Suprapubic skin (tissue), 4 donors: Measurements from ENCODE around the gene LRRC8E. TPM values are rescaled to one million over a fixed set of nuclear protein-coding genes. Genes with fewer than 3 reads are reported as not detected.

Experiments
- DNase-seq, 2 donors: peaks; one replicate each; pipeline ENCODE4 v3.0.0-alpha.2; 2019; ENCODE audit warnings: low spot score in 2 of 2
- H3K27ac ChIP-seq: fragments of 200-600 bp; sonication (generic); one replicate; pipeline ENCODE4 v1.5.1; 2019
- H3K27me3 ChIP-seq: fragments of 200-600 bp; sonication (generic); one replicate; pipeline ENCODE4 v1.5.1; 2019
- H3K36me3 ChIP-seq: fragments of 200-600 bp; sonication (generic); one replicate; pipeline ENCODE4 v1.5.1; 2019
- H3K4me1 ChIP-seq: fragments of 200-600 bp; sonication (generic); one replicate; pipeline ENCODE4 v1.5.1; 2019
- H3K4me3 ChIP-seq: fragments of 200-600 bp; sonication (generic); one replicate; pipeline ENCODE4 v1.5.1; 2019; ENCODE audit warnings: mild to moderate bottlenecking
- H3K9me3 ChIP-seq: fragments of 200-600 bp; sonication (generic); one replicate; pipeline ENCODE4 v1.5.1; 2019
- EP300 ChIP-seq: sonication (generic); formaldehyde crosslinking; IDR thresholded peaks from one replicate; pipeline ENCODE4 v1.6.1; 2017; ENCODE audit warnings: antibody characterized with exemption
- POLR2A ChIP-seq, 2 donors: fragments of 450-650 bp; IDR thresholded peaks; one replicate each; pipeline ENCODE4 v1.6.1; 2017; ENCODE audit warnings: antibody characterized with exemption in 2 of 2, mild to moderate bottlenecking in 2 of 2, moderate library complexity in 2 of 2
- POLR2AphosphoS5 ChIP-seq, 3 donors: sonication (generic); formaldehyde crosslinking; IDR thresholded peaks; one replicate each; pipeline ENCODE4 v1.6.1; 2017; ENCODE audit warnings: antibody characterized with exemption in 3 of 3
- WGBS: methylation state at CpG from one replicate; pipeline ENCODE4 v1.1.5; 2018; 5-methylcytosine and 5-hydroxymethylcytosine counted together
- total RNA-seq, 4 donors: library from RNA; depleted of rRNA; stranded (reverse); fragments of >200 nt; gene quantifications; one replicate each; pipeline ENCODE4 v1.1.0, GENCODE V29; 2016
- TF ChIP-seq, protein P1 (sequence below), 2 donors: fragments of 200-600 bp in 1 of 2; fragments of 450-650 bp in 1 of 2; sonication (generic) in 1 of 2; IDR thresholded peaks; one replicate each; pipeline ENCODE4 v1.5.1; 2016 to 2019; ENCODE audit warnings: antibody characterized with exemption in 2 of 2, mild to moderate bottlenecking in 1 of 2, moderate library complexity in 1 of 2

The LRRC8E gene
- total RNA-seq, 4 donors from 2014 or later: 15.2 to 41.6 (median 30.9) TPM

DNA sequence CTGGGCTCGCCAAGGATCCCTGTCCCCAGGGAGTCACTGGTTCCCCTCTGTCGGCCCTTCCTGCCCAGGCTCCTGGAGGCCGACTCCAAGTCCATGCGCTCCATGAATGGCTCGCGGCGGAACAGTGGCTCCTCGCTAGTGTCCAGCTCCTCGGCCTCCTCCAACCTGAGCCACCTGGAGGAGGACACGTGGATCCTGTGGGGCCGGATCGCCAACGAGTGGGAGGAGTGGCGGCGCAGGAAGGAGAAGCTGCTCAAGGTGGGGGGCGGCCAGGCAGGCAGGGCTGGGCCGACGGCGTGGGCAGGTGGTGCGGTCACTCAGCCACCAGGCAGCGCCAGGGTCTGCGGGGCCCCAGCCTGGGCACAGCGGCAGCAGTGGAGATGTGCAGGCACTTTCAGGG is 40.6 kb upstream of the LRRC8E start:
- TF ChIP-seq EP300: no peak
- TF ChIP-seq, protein P1, sequence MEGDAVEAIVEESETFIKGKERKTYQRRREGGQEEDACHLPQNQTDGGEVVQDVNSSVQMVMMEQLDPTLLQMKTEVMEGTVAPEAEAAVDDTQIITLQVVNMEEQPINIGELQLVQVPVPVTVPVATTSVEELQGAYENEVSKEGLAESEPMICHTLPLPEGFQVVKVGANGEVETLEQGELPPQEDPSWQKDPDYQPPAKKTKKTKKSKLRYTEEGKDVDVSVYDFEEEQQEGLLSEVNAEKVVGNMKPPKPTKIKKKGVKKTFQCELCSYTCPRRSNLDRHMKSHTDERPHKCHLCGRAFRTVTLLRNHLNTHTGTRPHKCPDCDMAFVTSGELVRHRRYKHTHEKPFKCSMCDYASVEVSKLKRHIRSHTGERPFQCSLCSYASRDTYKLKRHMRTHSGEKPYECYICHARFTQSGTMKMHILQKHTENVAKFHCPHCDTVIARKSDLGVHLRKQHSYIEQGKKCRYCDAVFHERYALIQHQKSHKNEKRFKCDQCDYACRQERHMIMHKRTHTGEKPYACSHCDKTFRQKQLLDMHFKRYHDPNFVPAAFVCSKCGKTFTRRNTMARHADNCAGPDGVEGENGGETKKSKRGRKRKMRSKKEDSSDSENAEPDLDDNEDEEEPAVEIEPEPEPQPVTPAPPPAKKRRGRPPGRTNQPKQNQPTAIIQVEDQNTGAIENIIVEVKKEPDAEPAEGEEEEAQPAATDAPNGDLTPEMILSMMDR (IDR thresholded peaks at IDR 0.05): no peak
- no peak for TF ChIP-seq POLR2AphosphoS5 (IDR thresholded peaks at IDR 0.05)
- no peak for TF ChIP-seq POLR2A (IDR thresholded peaks at IDR 0.05)
- Histone ChIP-seq H3K36me3 (peaks cover 2% of the 10 kb centered on the region), H3K4me3 (no peak overlapping the region), H3K9me3 (no peaks in the 10 kb centered on the region), H3K4me1 (peaks cover 15% of the 10 kb centered on the region), H3K27ac (no peak overlapping the region), H3K27me3 (no peaks in the 10 kb centered on the region)
- DNase-seq: no peak
- WGBS: 95% methylated on average over 16 of the region's 23 CpGs

DNA sequence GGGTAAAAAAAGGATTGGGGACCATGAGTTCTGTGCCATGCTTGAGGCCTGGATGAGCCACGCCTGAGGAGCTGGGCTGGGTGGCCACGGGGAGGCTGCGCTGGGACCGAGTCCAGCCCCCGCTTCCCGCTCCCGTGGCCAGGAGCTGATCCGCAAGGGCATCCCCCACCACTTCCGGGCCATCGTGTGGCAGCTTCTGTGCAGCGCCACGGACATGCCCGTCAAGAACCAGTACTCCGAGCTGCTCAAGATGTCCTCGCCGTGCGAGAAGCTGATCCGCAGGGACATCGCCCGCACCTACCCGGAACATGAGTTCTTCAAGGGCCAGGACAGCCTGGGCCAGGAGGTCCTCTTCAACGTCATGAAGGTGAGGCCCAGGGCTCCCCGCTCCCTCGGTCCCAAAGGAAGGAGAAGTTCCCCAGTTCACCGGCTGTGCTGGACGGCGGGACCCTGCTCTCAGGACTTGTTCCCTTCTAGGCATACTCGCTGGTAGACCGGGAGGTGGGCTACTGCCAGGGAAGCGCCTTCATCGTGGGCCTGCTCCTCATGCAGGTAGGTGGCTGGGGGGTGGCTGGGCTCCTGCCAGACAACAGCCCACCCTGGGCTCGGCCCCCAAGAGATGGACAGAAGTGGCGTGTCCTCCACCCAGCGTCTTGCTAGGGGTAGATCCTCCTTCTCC is 39.4 kb upstream of the LRRC8E start:
- peak in 1 of 2 donors; percentile 73 for DNase-seq
- Histone ChIP-seq H3K4me3 (no peak overlapping the region), H3K36me3 (peaks cover 2% of the 10 kb centered on the region), H3K4me1 (peaks cover 24% of the 10 kb centered on the region), H3K9me3 (no peaks in the 10 kb centered on the region), H3K27ac (no peak overlapping the region), H3K27me3 (no peaks in the 10 kb centered on the region)
- 90% methylated on average over 13 of the region's 34 CpGs for WGBS
- TF ChIP-seq, protein P1 (IDR thresholded peaks at IDR 0.05): no peak
- TF ChIP-seq POLR2AphosphoS5 (IDR thresholded peaks at IDR 0.05) (no peak), EP300 (no peak), POLR2A (IDR thresholded peaks at IDR 0.05) (no peak)

DNA sequence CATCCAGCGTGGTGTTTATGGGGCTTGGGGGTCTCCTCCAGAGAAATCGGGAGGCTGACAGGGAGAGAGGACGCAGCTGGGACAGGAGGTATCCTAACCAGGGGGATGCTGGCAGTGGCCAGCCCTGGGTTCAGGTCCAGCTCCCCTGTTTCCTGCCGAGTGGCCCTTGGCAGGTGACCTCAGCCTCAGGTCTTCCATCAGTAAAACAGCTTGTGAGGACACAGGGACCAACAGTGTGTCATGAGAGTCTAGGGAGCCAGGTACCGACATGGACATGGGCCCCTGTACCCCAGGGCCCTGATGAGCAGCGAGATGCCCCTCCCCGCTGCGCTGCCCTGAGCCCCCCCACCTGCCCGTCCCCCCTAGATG is 38.7 kb upstream of the LRRC8E start:
- H3K4me1 ChIP-seq: peaks cover 24% of the 10 kb centered on the region
- no peak overlapping the region for H3K4me3 ChIP-seq
- 77% methylated on average over 5 of the region's 9 CpGs for WGBS
- H3K27ac ChIP-seq: no peak overlapping the region
- no peaks in the 10 kb centered on the region for H3K9me3 ChIP-seq
- no peak for TF ChIP-seq EP300
- TF ChIP-seq, protein P1 (IDR thresholded peaks at IDR 0.05): no peak
- TF ChIP-seq POLR2AphosphoS5 (IDR thresholded peaks at IDR 0.05): no peak
- TF ChIP-seq POLR2A (IDR thresholded peaks at IDR 0.05): no peak
- H3K36me3 ChIP-seq: peaks cover 2% of the 10 kb centered on the region
- no peak for DNase-seq
- H3K27me3 ChIP-seq: no peaks in the 10 kb centered on the region

DNA sequence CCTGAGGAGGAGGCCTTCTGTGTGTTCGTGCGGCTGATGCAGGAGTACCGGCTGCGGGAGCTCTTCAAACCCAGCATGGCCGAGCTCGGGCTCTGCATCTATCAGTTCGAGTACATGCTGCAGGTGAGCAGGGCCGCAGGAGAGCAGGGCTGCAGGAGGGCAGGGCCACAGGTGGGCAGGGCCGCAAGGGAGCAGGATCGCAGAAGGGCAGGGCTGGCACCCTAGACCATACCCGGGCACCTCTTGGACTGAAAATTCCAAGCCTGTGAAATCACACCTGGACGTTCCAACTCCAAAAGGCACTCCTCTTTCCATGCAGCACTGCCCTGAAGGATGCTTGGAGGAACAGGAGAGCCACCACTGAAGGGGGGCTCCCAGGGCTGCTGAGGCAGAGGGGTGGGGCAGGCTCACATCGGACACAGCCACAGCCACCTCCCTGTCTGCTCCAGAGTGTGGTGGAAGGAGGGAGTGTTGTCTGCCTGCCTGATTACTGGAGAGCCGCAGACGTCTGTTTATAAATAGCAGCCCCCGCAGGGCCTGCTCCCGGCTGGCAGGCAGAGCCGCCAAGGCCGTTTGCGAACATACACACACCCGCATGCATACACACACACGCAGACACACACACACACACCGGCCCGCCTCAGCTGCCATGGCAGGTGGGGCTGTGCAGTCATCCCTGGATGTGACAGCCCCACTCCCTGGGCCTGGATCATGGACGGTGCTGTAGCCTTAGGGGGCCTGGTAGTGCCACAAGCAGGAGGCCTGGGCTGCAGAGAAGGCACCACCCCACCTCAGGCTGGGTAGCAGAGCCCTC is 38.1 kb upstream of the LRRC8E start:
- DNase-seq: no peak
- no peaks in the 10 kb centered on the region for H3K9me3 ChIP-seq
- H3K4me1 ChIP-seq: peaks cover 24% of the 10 kb centered on the region
- WGBS: 41% methylated on average over 13 of the region's 25 CpGs
- no peak overlapping the region for H3K4me3 ChIP-seq
- H3K27ac ChIP-seq: no peak overlapping the region
- H3K27me3 ChIP-seq: no peaks in the 10 kb centered on the region
- TF ChIP-seq EP300: no peak
- peaks cover 2% of the 10 kb centered on the region for H3K36me3 ChIP-seq

DNA sequence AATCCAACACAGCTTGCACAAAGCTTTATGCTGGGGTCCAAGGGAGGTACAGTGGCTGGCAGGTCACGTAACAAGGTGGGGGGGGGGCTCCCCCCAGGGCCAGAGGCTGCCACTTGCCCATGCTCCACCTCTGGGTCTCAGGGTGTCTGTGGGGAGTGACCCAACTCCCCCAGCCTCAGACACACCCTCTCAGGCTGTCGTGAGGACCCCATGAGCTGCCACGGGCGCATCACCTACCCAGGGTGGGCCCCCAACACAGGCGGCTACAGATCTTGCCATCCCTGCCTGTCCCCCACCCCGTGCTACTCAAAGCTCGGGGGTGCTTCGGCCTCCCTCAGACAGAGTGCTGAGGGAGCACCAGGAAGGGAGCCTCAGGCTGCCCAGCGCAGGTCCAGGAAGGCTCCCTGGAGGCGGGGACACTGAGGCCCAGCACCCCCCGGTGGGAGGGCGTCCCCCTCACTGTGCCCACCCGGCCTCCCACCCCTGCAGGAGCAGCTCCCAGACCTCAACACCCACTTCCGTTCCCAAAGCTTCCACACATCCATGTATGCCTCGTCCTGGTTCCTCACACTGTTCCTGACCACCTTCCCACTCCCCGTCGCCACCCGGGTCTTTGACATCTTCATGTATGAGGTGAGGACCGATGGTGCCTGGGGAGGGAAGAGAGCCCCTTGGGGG is 37.2 kb upstream of the LRRC8E start:
- no peak for DNase-seq
- Histone ChIP-seq H3K27me3 (no peaks in the 10 kb centered on the region), H3K4me3 (no peak overlapping the region), H3K9me3 (no peaks in the 10 kb centered on the region), H3K36me3 (peaks cover 2% of the 10 kb centered on the region), H3K27ac (no peak overlapping the region), H3K4me1 (peaks cover 24% of the 10 kb centered on the region)
- TF ChIP-seq EP300 (no peak), POLR2AphosphoS5 (IDR thresholded peaks at IDR 0.05) (no peak), POLR2A (IDR thresholded peaks at IDR 0.05) (no peak)
- TF ChIP-seq, protein P1 (IDR thresholded peaks at IDR 0.05): no peak
- WGBS: 95% methylated on average over 18 of the region's 19 CpGs
